Type B pancreatic cell (in vitro differentiated cells): ENCODE results near the gene PLB1. TPM values are rescaled to one million over a fixed set of nuclear protein-coding genes. Genes with fewer than 3 reads are reported as not detected.
"Not testable (repeated sequence)": the region's sequence is repeated elsewhere in the genome, so short reads cannot be mapped to it uniquely, and the experiment has no call there.

Experiments used
- DNase-seq: peaks from one replicate; pipeline ENCODE4 v3.0.0; 2021; ENCODE audit warnings: mixed read lengths; ENCODE audit not compliant: unreplicated experiment; ENCODE audit errors: extremely low spot score
- H3K27ac Mint-ChIP-seq: 2 replicates; pipeline ENCODE4 v1.8.0; 2021; ENCODE audit warnings: mild to moderate bottlenecking, mixed read lengths
- H3K27me3 Mint-ChIP-seq: 2 replicates; pipeline ENCODE4 v1.8.0; 2021; ENCODE audit warnings: mixed read lengths
- H3K36me3 Mint-ChIP-seq: 2 replicates; pipeline ENCODE4 v1.8.0; 2021; ENCODE audit warnings: mixed read lengths
- H3K4me1 Mint-ChIP-seq: one replicate; pipeline ENCODE4 v1.8.0; 2021; ENCODE audit warnings: mixed read lengths; ENCODE audit not compliant: unreplicated experiment
- H3K4me3 Mint-ChIP-seq: 2 replicates; pipeline ENCODE4 v1.8.0; 2021; ENCODE audit warnings: mild to moderate bottlenecking, mixed read lengths
- H3K9me3 Mint-ChIP-seq: 2 replicates; pipeline ENCODE4 v1.8.0; 2021; ENCODE audit warnings: mixed read lengths
- total RNA-seq: library from RNA; stranded (reverse); gene quantifications from 2 replicates; pipeline ENCODE4 v1.2.1, GENCODE V29; 2021; ENCODE audit warnings: low replicate concordance
- TF ChIP-seq, protein P1 (sequence below): fragments of 200-600 bp; sonication (generic); conservative IDR thresholded peaks from 2 replicates; pipeline ENCODE4 v1.5.0; 2021; ENCODE audit warnings: antibody characterized with exemption, mild to moderate bottlenecking

Gene PLB1
- total RNA-seq, 1 donor from 2014 or later, result 1.9 TPM

GRCh38 chr2:28469947-28470535 is 25.8 kb upstream of the PLB1 start:
- no peak overlapping the region for H3K27ac Mint-ChIP-seq
- DNase-seq, result no peak
- H3K4me3 Mint-ChIP-seq, result no peak overlapping the region
- H3K4me1 Mint-ChIP-seq, result peaks cover 6% of the 10 kb centered on the region
- H3K27me3 Mint-ChIP-seq, result peaks cover 7% of the 10 kb centered on the region
- no peaks in the 10 kb centered on the region for H3K36me3 Mint-ChIP-seq
- TF ChIP-seq, protein P1, sequence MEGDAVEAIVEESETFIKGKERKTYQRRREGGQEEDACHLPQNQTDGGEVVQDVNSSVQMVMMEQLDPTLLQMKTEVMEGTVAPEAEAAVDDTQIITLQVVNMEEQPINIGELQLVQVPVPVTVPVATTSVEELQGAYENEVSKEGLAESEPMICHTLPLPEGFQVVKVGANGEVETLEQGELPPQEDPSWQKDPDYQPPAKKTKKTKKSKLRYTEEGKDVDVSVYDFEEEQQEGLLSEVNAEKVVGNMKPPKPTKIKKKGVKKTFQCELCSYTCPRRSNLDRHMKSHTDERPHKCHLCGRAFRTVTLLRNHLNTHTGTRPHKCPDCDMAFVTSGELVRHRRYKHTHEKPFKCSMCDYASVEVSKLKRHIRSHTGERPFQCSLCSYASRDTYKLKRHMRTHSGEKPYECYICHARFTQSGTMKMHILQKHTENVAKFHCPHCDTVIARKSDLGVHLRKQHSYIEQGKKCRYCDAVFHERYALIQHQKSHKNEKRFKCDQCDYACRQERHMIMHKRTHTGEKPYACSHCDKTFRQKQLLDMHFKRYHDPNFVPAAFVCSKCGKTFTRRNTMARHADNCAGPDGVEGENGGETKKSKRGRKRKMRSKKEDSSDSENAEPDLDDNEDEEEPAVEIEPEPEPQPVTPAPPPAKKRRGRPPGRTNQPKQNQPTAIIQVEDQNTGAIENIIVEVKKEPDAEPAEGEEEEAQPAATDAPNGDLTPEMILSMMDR, result no peak
- peaks cover 4% of the 10 kb centered on the region for H3K9me3 Mint-ChIP-seq

DNA sequence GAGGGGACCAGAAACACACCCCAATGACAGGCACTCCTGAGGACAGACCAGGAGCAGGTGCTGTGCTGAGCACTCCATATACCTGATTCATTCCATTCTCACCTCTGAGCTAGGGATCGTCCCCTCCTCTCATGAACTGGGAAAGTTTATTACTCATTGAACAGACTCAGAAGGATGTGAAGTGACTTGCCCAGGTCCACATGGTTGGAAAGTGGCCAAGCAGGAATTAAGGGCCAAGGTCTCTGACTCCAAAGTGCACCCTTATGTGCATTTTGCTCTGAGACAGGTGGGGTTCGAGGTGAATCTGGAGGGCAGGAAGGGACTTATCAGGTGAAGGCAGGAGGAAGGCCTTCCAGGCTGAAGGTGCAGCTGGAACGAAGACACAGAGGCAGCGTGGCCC is 25.1 kb upstream of the PLB1 start:
- Mint-ChIP-seq H3K27ac (no peak overlapping the region), H3K36me3 (no peaks in the 10 kb centered on the region)
- TF ChIP-seq, protein P1, result no peak

GRCh38 chr2:28471214-28471613 is 24.6 kb upstream of the PLB1 start:
- H3K4me1 Mint-ChIP-seq, result peaks cover 6% of the 10 kb centered on the region
- no peak overlapping the region for H3K4me3 Mint-ChIP-seq
- H3K9me3 Mint-ChIP-seq, result peaks cover 4% of the 10 kb centered on the region
- H3K36me3 Mint-ChIP-seq, result no peaks in the 10 kb centered on the region
- no peak for DNase-seq
- H3K27me3 Mint-ChIP-seq, result peaks cover 7% of the 10 kb centered on the region
- no peak overlapping the region for H3K27ac Mint-ChIP-seq
- TF ChIP-seq, protein P1, result no peak

More for the DNA sequence above, 25.1 kb upstream of the PLB1 start:
- Mint-ChIP-seq H3K4me3 (no peak overlapping the region), H3K4me1 (peaks cover 6% of the 10 kb centered on the region), H3K9me3 (peaks cover 4% of the 10 kb centered on the region), H3K27me3 (peaks cover 7% of the 10 kb centered on the region)
- no peak for DNase-seq

DNA sequence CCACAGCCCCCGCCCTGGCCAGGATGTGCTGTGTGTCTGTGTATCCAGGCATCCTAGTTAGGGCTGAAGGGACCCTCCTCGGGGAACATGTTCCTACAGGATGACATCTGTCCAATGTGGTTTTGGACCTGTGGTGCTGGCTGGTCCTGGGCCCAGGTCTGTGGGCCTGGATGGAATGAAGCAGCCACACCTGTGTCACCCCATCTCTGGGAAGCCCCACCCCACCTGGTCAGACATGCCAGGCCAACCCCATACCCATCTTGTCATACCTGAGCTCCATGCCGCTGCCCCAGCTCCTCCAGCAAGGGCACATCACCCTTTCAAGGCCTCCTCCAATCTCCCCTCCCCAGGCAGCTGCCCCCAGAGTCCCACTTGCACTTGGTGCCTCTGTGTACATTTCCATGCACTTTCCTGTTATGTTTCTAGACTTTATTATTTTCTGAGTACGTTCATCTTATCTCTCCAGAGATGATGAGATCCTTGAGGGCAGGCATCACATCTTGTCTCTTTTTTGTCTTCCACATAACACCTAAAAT is 24.1 kb upstream of the PLB1 start:
- DNase-seq, result no peak
- Mint-ChIP-seq H3K4me3 (no peak overlapping the region), H3K36me3 (no peaks in the 10 kb centered on the region), H3K27me3 (peaks cover 7% of the 10 kb centered on the region), H3K27ac (no peak overlapping the region), H3K9me3 (peaks cover 4% of the 10 kb centered on the region), H3K4me1 (peaks cover 6% of the 10 kb centered on the region)
- TF ChIP-seq, protein P1, result no peak

- not testable (repeated sequence) for H3K36me3 Mint-ChIP-seq, H3K9me3 Mint-ChIP-seq, H3K4me1 Mint-ChIP-seq, H3K27ac Mint-ChIP-seq, H3K27me3 Mint-ChIP-seq, H3K4me3 Mint-ChIP-seq, DNase-seq
Measured at GRCh38 chr2:28472641-28473040, 23.2 kb upstream of the PLB1 start.

DNA sequence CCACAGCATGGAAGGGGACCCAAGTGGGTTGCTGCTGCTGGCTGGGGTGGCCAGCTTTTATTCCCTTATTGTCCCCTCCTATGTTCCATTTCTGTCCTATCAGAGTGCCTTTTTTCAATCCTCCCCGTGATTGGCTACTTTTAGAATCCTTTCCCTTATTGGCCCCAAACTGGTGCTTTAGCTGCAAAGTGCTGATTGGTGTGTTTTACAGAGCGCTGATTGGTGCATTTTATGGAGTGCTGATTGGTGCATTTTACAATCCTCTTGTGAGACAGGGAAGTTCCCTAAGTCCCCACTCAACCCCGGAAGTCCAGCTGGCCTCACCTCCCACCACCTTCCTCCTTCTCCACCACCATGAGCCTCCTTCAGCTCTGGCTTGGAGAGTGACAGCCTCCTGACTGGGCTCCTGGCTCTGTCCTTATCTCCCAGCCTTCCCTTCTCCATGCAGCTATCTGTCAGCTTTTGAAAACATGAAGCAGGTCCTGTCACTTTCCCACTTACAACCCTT is 20.7 kb upstream of the PLB1 start:
- TF ChIP-seq, protein P1, result no peak
- no peak for DNase-seq
- H3K27me3 Mint-ChIP-seq, result peaks cover 7% of the 10 kb centered on the region
- H3K36me3 Mint-ChIP-seq, result no peaks in the 10 kb centered on the region
- H3K4me3 Mint-ChIP-seq, result no peak overlapping the region
- H3K9me3 Mint-ChIP-seq, result peaks cover 4% of the 10 kb centered on the region
- no peak overlapping the region for H3K27ac Mint-ChIP-seq
- H3K4me1 Mint-ChIP-seq, result peaks cover 6% of the 10 kb centered on the region
